ENCODE data around the gene ACSM2A. TPM values are rescaled to one million over a fixed set of nuclear protein-coding genes. Genes with fewer than 3 reads are reported as not detected.
"Not testable (repeated sequence)": the region's sequence is repeated elsewhere in the genome, so short reads cannot be mapped to it uniquely, and the experiment has no call there.

The ACSM2A gene
- polyA plus RNA-seq (2013, experiment 1 of 2; ENCODE audit: insufficient read length): not detected
- polyA plus RNA-seq (2013, experiment 2 of 2; ENCODE audit: insufficient read length): not detected

- DNase-seq: not testable (repeated sequence)
These were observed at the start of gene ACSM2A for GRCh38 chr16:20451364-20451763. Gene ACSM2A, plus strand, starts transcription at chr16:20451521. Its CDS starts 8,594 bp downstream, at chr16:20460115.

- no peak for DNase-seq
These were observed 48.7 kb upstream of the ACSM2A start for GRCh38 chr16:20402651-20403050.

- DNase-seq: no peak
These were observed 46.7 kb upstream of the ACSM2A start, which contains the start of gene PDILT for GRCh38 chr16:20404637-20405036. Gene PDILT, minus strand, starts transcription at chr16:20404737. Its CDS starts 5,437 bp downstream, at chr16:20399300.

- no peak for DNase-seq
These were observed 41.8 kb upstream of the ACSM2A start, which contains the start of gene ACSM5 for GRCh38 chr16:20409398-20410120. Gene ACSM5, plus strand, starts transcription at chr16:20409534. Its CDS starts 1,951 bp downstream, at chr16:20411485.

GRCh38 chr16:20410121-20410723, 41.1 kb upstream of the ACSM2A start:
- DNase-seq: peak; percentile 9

GRCh38 chr16:20411055-20411454, 40.3 kb upstream of the ACSM2A start:
- no peak for DNase-seq

GRCh38 chr16:20415541-20415940, 35.8 kb upstream of the ACSM2A start:
- DNase-seq: peak; percentile 10

- not testable (repeated sequence) for DNase-seq
These were observed 32.2 kb upstream of the ACSM2A start for GRCh38 chr16:20419093-20419492.

- not testable (repeated sequence) for DNase-seq
These were observed 29.6 kb upstream of the ACSM2A start for GRCh38 chr16:20421748-20422147.

- not testable (repeated sequence) for DNase-seq
These were observed 27.6 kb upstream of the ACSM2A start for GRCh38 chr16:20423772-20424128.

GRCh38 chr16:20424129-20424866, 27.0 kb upstream of the ACSM2A start:
- DNase-seq: no peak

GRCh38 chr16:20427401-20427797, 23.9 kb upstream of the ACSM2A start:
- DNase-seq: not testable (repeated sequence)

- DNase-seq: not testable (repeated sequence)
These were observed 21.8 kb upstream of the ACSM2A start for GRCh38 chr16:20429499-20429898.

GRCh38 chr16:20430480-20430879, 20.8 kb upstream of the ACSM2A start:
- DNase-seq: not testable (repeated sequence)

- no peak for DNase-seq
These were observed 20.4 kb upstream of the ACSM2A start for GRCh38 chr16:20430948-20431347.

GRCh38 chr16:20438950-20439349, 12.4 kb upstream of the ACSM2A start:
- DNase-seq: not testable (repeated sequence)

GRCh38 chr16:20439820-20440231, 11.5 kb upstream of the ACSM2A start:
- DNase-seq: not testable (repeated sequence)

- not testable (repeated sequence) for DNase-seq
These were observed 10.6 kb upstream of the ACSM2A start for GRCh38 chr16:20440731-20441130.

GRCh38 chr16:20441191-20441590, 10.1 kb upstream of the ACSM2A start:
- peak; percentile 6 for DNase-seq

- not testable (repeated sequence) for DNase-seq
These were observed 9.5 kb upstream of the ACSM2A start for GRCh38 chr16:20441859-20442258.

GRCh38 chr16:20446652-20447393, 4.5 kb upstream of the ACSM2A start:
- DNase-seq: not testable (repeated sequence)

- DNase-seq: not testable (repeated sequence)
These were observed 2.3 kb downstream of the ACSM2A start for GRCh38 chr16:20453633-20454032.

All from fibroblast of skin of back (primary cell).